ENCODE measurements around the gene DLG2. TPM values are rescaled to one million over a fixed set of nuclear protein-coding genes. Genes with fewer than 3 reads are reported as not detected.

Gene DLG2
- total and polyA plus RNA-seq, 2 of the 4 experiments (the other 2 are of a cell fraction), result 0.31 to 0.36 TPM

DNA sequence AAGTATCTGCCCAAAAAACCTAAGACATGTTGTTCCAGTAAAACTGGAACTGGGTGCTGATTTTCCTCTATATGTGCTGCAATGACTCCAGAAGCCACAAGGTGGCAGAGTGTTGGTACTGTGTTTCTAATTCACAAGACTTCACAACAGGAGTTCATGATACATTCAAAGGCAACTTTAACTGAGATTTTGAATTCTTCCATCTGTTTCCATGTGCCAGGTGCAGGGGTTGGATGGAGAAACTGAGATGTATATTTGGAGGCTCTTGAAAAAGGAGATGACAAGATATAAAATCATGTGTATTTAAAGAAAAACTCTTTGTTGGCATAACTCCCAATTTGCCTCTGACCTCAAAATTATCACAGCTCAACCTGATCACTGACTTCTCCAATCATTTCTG, 1242.4 kb downstream of the DLG2 start:
- H4K91ac ChIP-seq (ENCODE audit: insufficient read depth, low read depth, low read length), result no peak overlapping the region
- H3K36me3 ChIP-seq (ENCODE audit: control insufficient read depth, insufficient read depth, low read length), result no peaks in the 10 kb centered on the region
- ChIA-PET POLR2A (ENCODE audit: unreplicated experiment) (no interaction called here), CTCF (interaction anchor here (0.9 kb wide), 1 partner anchor 11 kb away, joined by 4 read pairs; no protein-coding TSS in a partner anchor)
- no peak overlapping the region for H3K27ac ChIP-seq (ENCODE audit: insufficient read depth, low read length)
- H3K18ac ChIP-seq (ENCODE audit: low read depth, low read length), result no peak overlapping the region
- intact Hi-C loops (cut with micrococcal nuclease) (loop anchor here (5.0 kb wide), 2 partner anchors 138 to 547 kb away; no protein-coding TSS in a partner anchor), dilution Hi-C loops (cut with HindIII; ENCODE audit: low sequenced_read_pairs, unreplicated experiment) (no loop called here), in situ Hi-C loops (cut with MboI; ENCODE audit: low sequenced_read_pairs) (no loop called here)
- TF ChIP-seq SMC3 (IDR thresholded peaks at IDR 0.05; ENCODE audit: low read depth, low read length) (peak; percentile 36; the same call in 1 of the 2 replicates), RFX5 (IDR thresholded peaks at IDR 0.05; ENCODE audit: low read depth, low read length) (no peak), RAD21 (IDR thresholded peaks at IDR 0.05; ENCODE audit: low read length) (peak; percentile 26; the same call in 1 of the 2 replicates), RCOR1 (IDR thresholded peaks at IDR 0.05; ENCODE audit: insufficient replicate concordance, low read length) (no peak)
- TF ChIP-seq, protein P1, sequence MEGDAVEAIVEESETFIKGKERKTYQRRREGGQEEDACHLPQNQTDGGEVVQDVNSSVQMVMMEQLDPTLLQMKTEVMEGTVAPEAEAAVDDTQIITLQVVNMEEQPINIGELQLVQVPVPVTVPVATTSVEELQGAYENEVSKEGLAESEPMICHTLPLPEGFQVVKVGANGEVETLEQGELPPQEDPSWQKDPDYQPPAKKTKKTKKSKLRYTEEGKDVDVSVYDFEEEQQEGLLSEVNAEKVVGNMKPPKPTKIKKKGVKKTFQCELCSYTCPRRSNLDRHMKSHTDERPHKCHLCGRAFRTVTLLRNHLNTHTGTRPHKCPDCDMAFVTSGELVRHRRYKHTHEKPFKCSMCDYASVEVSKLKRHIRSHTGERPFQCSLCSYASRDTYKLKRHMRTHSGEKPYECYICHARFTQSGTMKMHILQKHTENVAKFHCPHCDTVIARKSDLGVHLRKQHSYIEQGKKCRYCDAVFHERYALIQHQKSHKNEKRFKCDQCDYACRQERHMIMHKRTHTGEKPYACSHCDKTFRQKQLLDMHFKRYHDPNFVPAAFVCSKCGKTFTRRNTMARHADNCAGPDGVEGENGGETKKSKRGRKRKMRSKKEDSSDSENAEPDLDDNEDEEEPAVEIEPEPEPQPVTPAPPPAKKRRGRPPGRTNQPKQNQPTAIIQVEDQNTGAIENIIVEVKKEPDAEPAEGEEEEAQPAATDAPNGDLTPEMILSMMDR (conservative IDR thresholded peaks at IDR 0.05; ENCODE audit: low read depth, low read length), result peak; percentile 63
- no peak overlapping the region for H4K8ac ChIP-seq (ENCODE audit: low read depth in 2 of 2, low read length in 2 of 2)
- no peaks in the 10 kb centered on the region for H3K4me1 ChIP-seq (ENCODE audit: control insufficient read depth, insufficient read depth, low read length)
- H2BK5ac ChIP-seq (ENCODE audit: low read depth, low read length, poor library complexity, severe bottlenecking), result no peak overlapping the region
- no peaks in the 10 kb centered on the region for H4K20me1 ChIP-seq (ENCODE audit: insufficient read depth, low read length)
- ATAC-seq (ENCODE audit: low read depth), result peak; percentile 60; the same call in 1 of the 2 replicates
- no peak overlapping the region for H3K4me2 ChIP-seq (ENCODE audit: low read depth, low read length)
- H3K9me3 ChIP-seq (ENCODE audit: control insufficient read depth, insufficient read depth, low read length), result no peaks in the 10 kb centered on the region
- no peak overlapping the region for H2BK15ac ChIP-seq (ENCODE audit: low read depth, low read length)
- H3K9me1 ChIP-seq (ENCODE audit: insufficient read depth, low read length), result no peaks in the 10 kb centered on the region
- no peak overlapping the region for H2AK9ac ChIP-seq (replicated peaks; ENCODE audit: low read depth, low read length, poor library complexity)
- no peak overlapping the region for H2AFZ ChIP-seq (replicated peaks; ENCODE audit: low read length, poor library complexity)
- H3K23ac ChIP-seq (ENCODE audit: low read depth, low read length), result no peak overlapping the region
- no peak overlapping the region for H3K14ac ChIP-seq (replicated peaks; ENCODE audit: low read depth, low read length)
- no peak overlapping the region for H2AK5ac ChIP-seq (ENCODE audit: low read depth, low read length)
- no peak overlapping the region for H3K56ac ChIP-seq (ENCODE audit: extremely low read depth, insufficient read depth, low read length)
- H3K4me3 ChIP-seq (ENCODE audit: insufficient read depth, low read depth, low read length), result no peak overlapping the region
- H3K79me1 ChIP-seq (ENCODE audit: low read depth in 1 of 2, low read length in 2 of 2), result no peaks in the 10 kb centered on the region
- no peak overlapping the region for H4K5ac ChIP-seq (ENCODE audit: low read depth, low read length)
- no peak overlapping the region for H3K9ac ChIP-seq (ENCODE audit: low read depth, low read length)
- H3K27me3 ChIP-seq (ENCODE audit: control insufficient read depth, insufficient read depth, low read length), result no peaks in the 10 kb centered on the region
- H2BK20ac ChIP-seq (ENCODE audit: low read depth, low read length), result no peak overlapping the region
- no peak overlapping the region for H3K4ac ChIP-seq (ENCODE audit: low read depth, low read length)
- no TSS peak for BruUV-seq (replicated peaks)
- H2BK120ac ChIP-seq (ENCODE audit: low read depth, low read length), result no peak overlapping the region
- peak; percentile 34 for DNase-seq

All from IMR-90 (cell line).